AG09319 (cell line): Measurements from ENCODE around the gene ZNF135.

Source experiments
- DNase-seq: peaks from one replicate; pipeline ENCODE4 v3.0.0-alpha.2; 2010; ENCODE audit warnings: low read depth; ENCODE audit errors: extremely low read depth
- CTCF ChIP-seq: IDR thresholded peaks from 2 replicates; pipeline ENCODE4 v1.5.1; 2011; ENCODE audit warnings: low read depth, mild to moderate bottlenecking, inconsistent platforms, low read length, moderate library complexity

Gene ZNF135

GRCh38 chr19:58096884-58097283, 37.8 kb downstream of the ZNF135 start:
- no peak for DNase-seq
- no peak for TF ChIP-seq CTCF

GRCh38 chr19:58097349-58097748, 38.3 kb downstream of the ZNF135 start:
- DNase-seq, result no peak
- no peak for TF ChIP-seq CTCF

- no peak for TF ChIP-seq CTCF
- DNase-seq, result peak; percentile 94
These were observed 38.9 kb downstream of the ZNF135 start, which contains the start of gene ZSCAN18 for GRCh38 chr19:58097781-58098681. Gene ZSCAN18, minus strand, starts transcription at chr19:58098231. Its CDS starts 7,964 bp downstream, at chr19:58090267.

- DNase-seq, result no peak
- TF ChIP-seq CTCF, result no peak
These were observed 39.6 kb downstream of the ZNF135 start for GRCh38 chr19:58098682-58098998.

GRCh38 chr19:58107778-58108545, 48.9 kb downstream of the ZNF135 start:
- TF ChIP-seq CTCF, result no peak
- no peak for DNase-seq

GRCh38 chr19:58108546-58108817, 49.4 kb downstream of the ZNF135 start:
- no peak for TF ChIP-seq CTCF
- no peak for DNase-seq
